Activated naive CD8-positive, alpha-beta T cell (primary cell): Measurements from ENCODE around the gene CA5B.
A peak's percentile ranks its signal among the peaks of the same experiment; 100 is the strongest.
"Not testable (repeated sequence)": the region's sequence is repeated elsewhere in the genome, so short reads cannot be mapped to it uniquely, and the experiment has no call there.

Source experiments
- H3K27ac Mint-ChIP-seq: one replicate; pipeline ENCODE4 v1.8.0; 2021; ENCODE audit warnings: mixed read lengths
- H3K27me3 Mint-ChIP-seq: one replicate; pipeline ENCODE4 v1.8.0; 2021; ENCODE audit warnings: mixed read lengths
- H3K36me3 Mint-ChIP-seq: one replicate; pipeline ENCODE4 v1.8.0; 2021; ENCODE audit warnings: mixed read lengths
- H3K4me1 Mint-ChIP-seq: one replicate; pipeline ENCODE4 v1.8.0; 2021; ENCODE audit warnings: low read depth, mixed read lengths
- H3K4me3 Mint-ChIP-seq: one replicate; pipeline ENCODE4 v1.8.0; 2021; ENCODE audit warnings: mild to moderate bottlenecking, mixed read lengths
- H3K9me3 Mint-ChIP-seq: one replicate; pipeline ENCODE4 v1.8.0; 2021; ENCODE audit warnings: low read depth, mixed read lengths

The CA5B gene

GRCh38 chrX:15815779-15816437 is 77.8 kb downstream of the CA5B start:
- H3K27ac Mint-ChIP-seq = peak overlapping the region; percentile 47
- no peaks in the 10 kb centered on the region for H3K27me3 Mint-ChIP-seq
- peaks cover 43% of the 10 kb centered on the region for H3K4me1 Mint-ChIP-seq
- H3K36me3 Mint-ChIP-seq = peaks cover 4% of the 10 kb centered on the region
- peak overlapping the region; percentile 33 for H3K4me3 Mint-ChIP-seq
- no peaks in the 10 kb centered on the region for H3K9me3 Mint-ChIP-seq

GRCh38 chrX:15816438-15816809 is 78.4 kb downstream of the CA5B start:
- peaks cover 44% of the 10 kb centered on the region for H3K4me1 Mint-ChIP-seq
- H3K4me3 Mint-ChIP-seq = peak overlapping the region; percentile 33
- peaks cover 4% of the 10 kb centered on the region for H3K36me3 Mint-ChIP-seq

GRCh38 chrX:15816886-15817285 is 78.8 kb downstream of the CA5B start:
- peak overlapping the region; percentile 67 for H3K27ac Mint-ChIP-seq
- no peaks in the 10 kb centered on the region for H3K9me3 Mint-ChIP-seq
- peaks cover 44% of the 10 kb centered on the region for H3K4me1 Mint-ChIP-seq
- peaks cover 4% of the 10 kb centered on the region for H3K36me3 Mint-ChIP-seq
- peak overlapping the region; percentile 71 for H3K4me3 Mint-ChIP-seq
- no peaks in the 10 kb centered on the region for H3K27me3 Mint-ChIP-seq

More at GRCh38 chrX:15816438-15816809, 78.4 kb downstream of the CA5B start:
- Mint-ChIP-seq H3K27ac (peak overlapping the region; percentile 47), H3K9me3 (no peaks in the 10 kb centered on the region), H3K27me3 (no peaks in the 10 kb centered on the region)

GRCh38 chrX:15820106-15821073 is 82.3 kb downstream of the CA5B start:
- Mint-ChIP-seq H3K36me3 (peaks cover 7% of the 10 kb centered on the region), H3K9me3 (no peaks in the 10 kb centered on the region), H3K27me3 (no peaks in the 10 kb centered on the region), H3K4me1 (peaks cover 35% of the 10 kb centered on the region), H3K4me3 (no peak overlapping the region), H3K27ac (peak overlapping the region; percentile 66)

- H3K4me1 Mint-ChIP-seq = peaks cover 13% of the 10 kb centered on the region
- H3K4me3 Mint-ChIP-seq = no peak overlapping the region
- H3K36me3 Mint-ChIP-seq = peaks cover 7% of the 10 kb centered on the region
- no peaks in the 10 kb centered on the region for H3K9me3 Mint-ChIP-seq
- H3K27me3 Mint-ChIP-seq = no peaks in the 10 kb centered on the region
- no peak overlapping the region for H3K27ac Mint-ChIP-seq
These were observed 84.9 kb downstream of the CA5B start for GRCh38 chrX:15822922-15823321.

- H3K27me3 Mint-ChIP-seq = no peaks in the 10 kb centered on the region
- peaks cover 1% of the 10 kb centered on the region for H3K4me1 Mint-ChIP-seq
- H3K9me3 Mint-ChIP-seq = no peaks in the 10 kb centered on the region
- H3K27ac Mint-ChIP-seq = no peak overlapping the region
- peaks cover 5% of the 10 kb centered on the region for H3K36me3 Mint-ChIP-seq
- no peak overlapping the region for H3K4me3 Mint-ChIP-seq
These were observed 87.9 kb downstream of the CA5B start for GRCh38 chrX:15825936-15826335.

- Mint-ChIP-seq H3K4me3 (no peak overlapping the region), H3K27me3 (no peaks in the 10 kb centered on the region), H3K36me3 (peaks cover 2% of the 10 kb centered on the region), H3K9me3 (no peaks in the 10 kb centered on the region), H3K27ac (no peak overlapping the region), H3K4me1 (peaks cover 2% of the 10 kb centered on the region)
These were observed 91.1 kb downstream of the CA5B start for GRCh38 chrX:15829217-15829616.

GRCh38 chrX:15831347-15831746 is 93.3 kb downstream of the CA5B start:
- not testable (repeated sequence) for H3K27ac Mint-ChIP-seq, H3K4me3 Mint-ChIP-seq, H3K27me3 Mint-ChIP-seq, H3K36me3 Mint-ChIP-seq, H3K4me1 Mint-ChIP-seq, H3K9me3 Mint-ChIP-seq

- Mint-ChIP-seq H3K4me1 (peaks cover 2% of the 10 kb centered on the region), H3K4me3 (no peak overlapping the region), H3K27me3 (no peaks in the 10 kb centered on the region), H3K36me3 (no peaks in the 10 kb centered on the region), H3K9me3 (no peaks in the 10 kb centered on the region), H3K27ac (peak overlapping the region; percentile 35)
These were observed 96.0 kb downstream of the CA5B start for GRCh38 chrX:15834053-15834452.

- peaks cover 2% of the 10 kb centered on the region for H3K4me1 Mint-ChIP-seq
- no peak overlapping the region for H3K4me3 Mint-ChIP-seq
- no peaks in the 10 kb centered on the region for H3K27me3 Mint-ChIP-seq
- H3K36me3 Mint-ChIP-seq = no peaks in the 10 kb centered on the region
- no peaks in the 10 kb centered on the region for H3K9me3 Mint-ChIP-seq
- no peak overlapping the region for H3K27ac Mint-ChIP-seq
These were observed 96.9 kb downstream of the CA5B start for GRCh38 chrX:15834827-15835595.
